ENCODE results near the gene DUS1L.

DNA sequence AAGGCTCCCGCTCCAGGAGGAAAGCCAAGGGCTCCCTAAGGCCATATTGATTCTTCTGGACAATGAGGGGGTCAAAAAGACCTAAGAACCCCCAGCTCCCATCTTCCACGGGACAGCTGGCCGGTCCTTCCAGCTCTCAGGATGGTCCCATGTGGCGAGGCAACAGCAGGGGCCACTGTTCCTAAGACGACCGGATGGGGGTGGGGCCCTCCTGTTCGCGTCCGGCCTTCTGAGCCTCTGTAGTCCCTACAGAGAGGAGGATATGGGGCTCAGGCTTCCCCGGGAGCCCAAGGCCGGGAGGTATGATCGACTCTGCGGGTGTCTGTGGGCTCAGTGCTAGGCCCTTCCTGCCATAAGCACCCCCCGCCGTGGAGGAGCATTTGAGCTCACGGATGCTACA is 22.1 kb downstream of the DUS1L start:
- TF ChIP-seq CTCF (IDR thresholded peaks at IDR 0.05) (no peak), POLR2A (IDR thresholded peaks at IDR 0.05) (no peak)
